ENCODE data around the gene FBXL15.

Gene FBXL15

GRCh38 chr10:102455893-102456471 lies 35.3 kb downstream of the FBXL15 start:
- Histone ChIP-seq H3K27ac (peak overlapping the region; percentile 93), H3K9me3 (ENCODE audit: severe bottlenecking) (no peaks in the 10 kb centered on the region), H3K4me3 (ENCODE audit: low read depth, low read length) (no peak overlapping the region), H3K36me3 (peaks cover 15% of the 10 kb centered on the region), H3K27me3 (ENCODE audit: insufficient read depth, low read depth, severe bottlenecking) (no peaks in the 10 kb centered on the region)
- TF ChIP-seq, protein P1, sequence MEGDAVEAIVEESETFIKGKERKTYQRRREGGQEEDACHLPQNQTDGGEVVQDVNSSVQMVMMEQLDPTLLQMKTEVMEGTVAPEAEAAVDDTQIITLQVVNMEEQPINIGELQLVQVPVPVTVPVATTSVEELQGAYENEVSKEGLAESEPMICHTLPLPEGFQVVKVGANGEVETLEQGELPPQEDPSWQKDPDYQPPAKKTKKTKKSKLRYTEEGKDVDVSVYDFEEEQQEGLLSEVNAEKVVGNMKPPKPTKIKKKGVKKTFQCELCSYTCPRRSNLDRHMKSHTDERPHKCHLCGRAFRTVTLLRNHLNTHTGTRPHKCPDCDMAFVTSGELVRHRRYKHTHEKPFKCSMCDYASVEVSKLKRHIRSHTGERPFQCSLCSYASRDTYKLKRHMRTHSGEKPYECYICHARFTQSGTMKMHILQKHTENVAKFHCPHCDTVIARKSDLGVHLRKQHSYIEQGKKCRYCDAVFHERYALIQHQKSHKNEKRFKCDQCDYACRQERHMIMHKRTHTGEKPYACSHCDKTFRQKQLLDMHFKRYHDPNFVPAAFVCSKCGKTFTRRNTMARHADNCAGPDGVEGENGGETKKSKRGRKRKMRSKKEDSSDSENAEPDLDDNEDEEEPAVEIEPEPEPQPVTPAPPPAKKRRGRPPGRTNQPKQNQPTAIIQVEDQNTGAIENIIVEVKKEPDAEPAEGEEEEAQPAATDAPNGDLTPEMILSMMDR (IDR thresholded peaks at IDR 0.05; ENCODE audit: low read depth, low read length), result no peak
- DNase-seq, result peak; percentile 88

DNA sequence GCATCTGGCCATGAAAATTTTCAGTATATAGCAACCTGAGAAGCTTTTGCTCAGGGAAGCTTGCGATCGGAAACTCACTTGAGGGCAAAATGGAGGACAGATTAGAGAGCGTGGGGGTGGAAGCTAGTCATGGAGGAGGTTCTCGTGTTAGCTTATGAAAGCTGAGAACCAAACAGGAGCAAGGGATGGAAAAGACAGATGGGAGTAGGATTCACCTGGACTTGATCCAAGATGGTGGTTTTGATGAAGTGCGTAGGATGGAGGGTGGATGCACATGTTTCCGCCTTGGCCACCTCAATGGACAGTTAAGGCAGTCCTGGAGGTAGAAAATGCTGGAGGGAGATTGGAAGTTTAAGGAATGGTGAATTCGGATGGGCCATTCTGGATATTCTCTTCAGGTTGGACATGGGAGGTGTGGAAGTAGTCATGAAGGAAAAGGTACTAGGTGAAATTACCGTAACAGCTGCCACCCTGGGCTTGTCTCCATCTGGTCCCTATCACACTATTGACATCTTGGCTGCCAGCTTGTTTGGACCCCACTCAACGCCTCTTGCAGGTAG lies 37.0 kb downstream of the FBXL15 start:
- Histone ChIP-seq H3K36me3 (peaks cover 8% of the 10 kb centered on the region), H3K27me3 (ENCODE audit: insufficient read depth, low read depth, severe bottlenecking) (no peaks in the 10 kb centered on the region), H3K4me3 (ENCODE audit: low read depth, low read length) (no peak overlapping the region), H3K9me3 (ENCODE audit: severe bottlenecking) (no peaks in the 10 kb centered on the region), H3K27ac (peak overlapping the region; percentile 93)
- TF ChIP-seq, protein P1 (IDR thresholded peaks at IDR 0.05; ENCODE audit: low read depth, low read length), result no peak
- DNase-seq, result no peak

DNA sequence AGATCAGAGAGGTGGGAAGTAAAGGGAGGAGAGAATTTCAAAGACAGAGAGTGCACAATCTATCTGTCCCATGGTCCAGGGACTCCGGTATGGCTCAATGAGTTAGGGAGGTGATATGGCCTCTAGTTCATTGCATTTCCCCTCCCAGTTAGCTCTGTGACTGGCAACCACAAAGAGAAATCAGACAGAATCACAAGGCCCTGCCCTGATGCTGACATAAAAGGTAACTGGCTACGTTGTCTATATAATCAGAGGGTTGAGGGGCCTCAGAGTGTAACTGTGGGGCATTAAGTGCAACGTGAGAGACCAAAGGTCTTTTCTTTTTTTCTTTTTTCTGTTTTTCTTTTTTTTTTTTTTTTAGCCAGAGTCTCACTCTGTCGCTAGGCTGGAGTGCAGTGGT lies 38.0 kb downstream of the FBXL15 start:
- Histone ChIP-seq H3K4me3 (ENCODE audit: low read depth, low read length) (no peak overlapping the region), H3K36me3 (0 out of 2 replicates have a peak, but pooled peaks cover 3% of the 10 kb centered on the region), H3K27me3 (ENCODE audit: insufficient read depth, low read depth, severe bottlenecking) (no peaks in the 10 kb centered on the region), H3K9me3 (ENCODE audit: severe bottlenecking) (no peaks in the 10 kb centered on the region), H3K27ac (no peak overlapping the region)
- TF ChIP-seq, protein P1 (IDR thresholded peaks at IDR 0.05; ENCODE audit: low read depth, low read length), result no peak
- no peak for DNase-seq

DNA sequence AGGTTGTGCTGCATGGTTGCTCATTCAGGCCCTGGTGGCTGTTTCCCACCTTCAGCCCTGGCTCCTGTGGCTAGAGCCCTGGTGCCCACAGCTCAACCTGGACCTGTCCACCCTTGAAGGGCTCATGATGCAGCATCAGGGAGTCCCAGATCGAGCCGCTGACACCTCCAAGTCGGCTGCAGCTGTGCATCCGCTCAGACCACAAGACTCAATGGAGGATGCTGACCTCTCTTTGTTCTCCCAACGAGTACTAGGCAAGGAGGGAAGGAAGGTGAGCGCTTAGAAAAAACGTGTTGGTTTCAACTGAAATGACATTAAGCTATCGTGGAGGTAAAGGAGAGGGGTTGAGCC lies 40.2 kb downstream of the FBXL15 start:
- Histone ChIP-seq H3K4me3 (ENCODE audit: low read depth, low read length) (peak overlapping the region; percentile 66), H3K27me3 (ENCODE audit: insufficient read depth, low read depth, severe bottlenecking) (no peaks in the 10 kb centered on the region), H3K9me3 (ENCODE audit: severe bottlenecking) (no peaks in the 10 kb centered on the region), H3K27ac (peak overlapping the region; percentile 92), H3K36me3 (peaks cover under 1% of the 10 kb centered on the region; the same call in 1 of the 2 replicates)
- TF ChIP-seq, protein P1 (IDR thresholded peaks at IDR 0.05; ENCODE audit: low read depth, low read length), result no peak
- no peak for DNase-seq

GRCh38 chr10:102461187-102462054 lies 40.8 kb downstream of the FBXL15 start:
- DNase-seq, result peak; percentile 97
- no peaks in the 10 kb centered on the region for H3K9me3 ChIP-seq (ENCODE audit: severe bottlenecking)
- H3K27me3 ChIP-seq (ENCODE audit: insufficient read depth, low read depth, severe bottlenecking), result no peaks in the 10 kb centered on the region
- peaks cover 4% of the 10 kb centered on the region for H3K36me3 ChIP-seq
- peak overlapping the region; percentile 66 for H3K4me3 ChIP-seq (ENCODE audit: low read depth, low read length)
- H3K27ac ChIP-seq, result peak overlapping the region; percentile 92
- TF ChIP-seq, protein P1 (IDR thresholded peaks at IDR 0.05; ENCODE audit: low read depth, low read length), result no peak
